ENCODE measurements around the gene KDM4F. TPM values are rescaled to one million over a fixed set of nuclear protein-coding genes. Genes with fewer than 3 reads are reported as not detected.

Gene KDM4F
- total RNA-seq, 4 donors from 2014 or later, result not detected

GRCh38 chr11:95074792-95075563, 25.8 kb downstream of the KDM4F start:
- no peak overlapping the region for H3K27ac ChIP-seq

DNA sequence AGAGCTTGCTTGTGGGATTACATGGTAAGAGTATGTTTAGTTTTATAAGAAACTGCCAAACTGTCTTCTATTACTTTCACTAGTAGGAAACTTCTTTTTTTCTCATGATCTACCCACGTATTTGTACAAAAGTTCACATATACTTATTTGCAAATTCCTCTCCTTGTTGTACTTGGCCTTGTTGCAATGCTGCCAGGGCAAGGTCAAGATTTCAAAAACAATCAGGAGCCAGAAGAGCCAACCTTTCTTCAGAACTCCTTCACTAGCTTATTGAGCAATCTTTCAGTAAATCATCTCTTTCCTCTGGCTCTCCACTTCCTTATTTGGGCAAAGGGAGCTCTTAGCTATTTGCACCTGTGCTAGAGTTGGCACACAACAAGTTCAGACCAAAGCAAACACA, 27.2 kb downstream of the KDM4F start:
- TF ChIP-seq POLR2A (IDR thresholded peaks at IDR 0.05), result no peak
- TF ChIP-seq, protein P1, sequence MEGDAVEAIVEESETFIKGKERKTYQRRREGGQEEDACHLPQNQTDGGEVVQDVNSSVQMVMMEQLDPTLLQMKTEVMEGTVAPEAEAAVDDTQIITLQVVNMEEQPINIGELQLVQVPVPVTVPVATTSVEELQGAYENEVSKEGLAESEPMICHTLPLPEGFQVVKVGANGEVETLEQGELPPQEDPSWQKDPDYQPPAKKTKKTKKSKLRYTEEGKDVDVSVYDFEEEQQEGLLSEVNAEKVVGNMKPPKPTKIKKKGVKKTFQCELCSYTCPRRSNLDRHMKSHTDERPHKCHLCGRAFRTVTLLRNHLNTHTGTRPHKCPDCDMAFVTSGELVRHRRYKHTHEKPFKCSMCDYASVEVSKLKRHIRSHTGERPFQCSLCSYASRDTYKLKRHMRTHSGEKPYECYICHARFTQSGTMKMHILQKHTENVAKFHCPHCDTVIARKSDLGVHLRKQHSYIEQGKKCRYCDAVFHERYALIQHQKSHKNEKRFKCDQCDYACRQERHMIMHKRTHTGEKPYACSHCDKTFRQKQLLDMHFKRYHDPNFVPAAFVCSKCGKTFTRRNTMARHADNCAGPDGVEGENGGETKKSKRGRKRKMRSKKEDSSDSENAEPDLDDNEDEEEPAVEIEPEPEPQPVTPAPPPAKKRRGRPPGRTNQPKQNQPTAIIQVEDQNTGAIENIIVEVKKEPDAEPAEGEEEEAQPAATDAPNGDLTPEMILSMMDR (IDR thresholded peaks at IDR 0.05), result no peak
- H3K9me3 ChIP-seq, result no peaks in the 10 kb centered on the region
- peaks cover 0 to 7% (median 3%) of the 10 kb centered on the region in 4 donors for H3K4me1 ChIP-seq
- no peak overlapping the region for H3K27ac ChIP-seq
- H3K27me3 ChIP-seq, result no peaks in the 10 kb centered on the region
- DNase-seq, result no peak
- no peak overlapping the region for H3K4me3 ChIP-seq
- no peaks in the 10 kb centered on the region for H3K36me3 ChIP-seq

More at GRCh38 chr11:95074792-95075563, 25.8 kb downstream of the KDM4F start:
- DNase-seq, result peak in 2 of 3 donors; percentile 75 to 79
- H3K4me3 ChIP-seq, result no peak overlapping the region
- no peak for TF ChIP-seq POLR2A (IDR thresholded peaks at IDR 0.05)
- no peaks in the 10 kb centered on the region for H3K27me3 ChIP-seq
- H3K36me3 ChIP-seq, result no peaks in the 10 kb centered on the region
- H3K4me1 ChIP-seq, result peaks cover 0 to 8% (median 3%) of the 10 kb centered on the region in 4 donors
- no peaks in the 10 kb centered on the region for H3K9me3 ChIP-seq

DNA sequence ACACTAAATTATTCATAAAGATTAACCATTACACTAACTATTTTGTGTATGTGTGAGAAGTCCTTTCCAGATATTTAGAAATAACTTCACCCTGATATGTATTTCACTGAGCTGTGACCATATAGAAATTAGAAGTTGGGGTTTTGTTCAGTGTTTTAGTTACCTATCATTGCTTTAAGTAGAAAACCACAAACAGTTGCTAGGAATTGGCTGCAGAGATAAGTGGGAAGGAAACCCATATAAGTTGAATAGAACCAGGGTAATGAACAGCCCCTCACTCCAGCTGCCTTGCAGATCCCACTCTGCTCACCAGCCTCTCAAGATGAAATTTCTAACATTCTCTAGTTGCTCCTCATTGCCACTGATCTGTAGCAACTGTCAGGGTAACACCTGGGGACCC, 27.8 kb downstream of the KDM4F start:
- no peaks in the 10 kb centered on the region for H3K9me3 ChIP-seq
- no peak overlapping the region for H3K27ac ChIP-seq
- no peak overlapping the region for H3K4me3 ChIP-seq
- peaks cover 0 to 7% (median 3%) of the 10 kb centered on the region in 4 donors for H3K4me1 ChIP-seq
- no peak for DNase-seq
- no peaks in the 10 kb centered on the region for H3K36me3 ChIP-seq
- TF ChIP-seq, protein P1 (IDR thresholded peaks at IDR 0.05), result no peak
- no peak for TF ChIP-seq POLR2A (IDR thresholded peaks at IDR 0.05)
- no peaks in the 10 kb centered on the region for H3K27me3 ChIP-seq

GRCh38 chr11:95078526-95078925, 29.3 kb downstream of the KDM4F start:
- Histone ChIP-seq H3K27ac (no peak overlapping the region), H3K4me1 (peaks cover 0 to 7% (median 3%) of the 10 kb centered on the region in 4 donors)
- no peak for TF ChIP-seq POLR2A (IDR thresholded peaks at IDR 0.05)
- TF ChIP-seq, protein P1 (IDR thresholded peaks at IDR 0.05), result no peak

DNA sequence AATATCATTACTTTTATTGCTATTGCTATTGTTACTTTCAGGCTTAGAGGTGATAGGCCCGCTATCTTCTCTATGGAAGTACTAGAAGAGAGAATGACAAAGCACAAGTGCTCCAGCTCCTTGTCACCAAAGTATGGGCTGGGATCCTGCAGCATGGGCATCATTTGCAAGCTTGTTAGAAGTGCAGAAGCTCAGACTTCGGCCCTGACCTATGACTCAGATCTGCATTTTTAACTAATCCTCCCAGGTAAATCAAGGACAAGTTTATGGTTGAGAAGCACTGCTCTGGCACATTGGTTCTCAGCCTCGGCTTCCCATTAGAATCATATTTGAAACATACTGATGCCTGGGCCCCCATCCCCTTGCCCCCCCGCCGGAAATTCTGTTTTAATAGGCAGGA, 31.8 kb downstream of the KDM4F start:
- Histone ChIP-seq H3K27ac (no peak overlapping the region), H3K9me3 (no peaks in the 10 kb centered on the region), H3K4me3 (no peak overlapping the region), H3K4me1 (no peaks in the 10 kb centered on the region), H3K27me3 (no peaks in the 10 kb centered on the region), H3K36me3 (no peaks in the 10 kb centered on the region)
- TF ChIP-seq, protein P1 (IDR thresholded peaks at IDR 0.05), result no peak
- no peak for TF ChIP-seq POLR2A (IDR thresholded peaks at IDR 0.05)
- no peak for DNase-seq

More at GRCh38 chr11:95078526-95078925, 29.3 kb downstream of the KDM4F start:
- no peak overlapping the region for H3K4me3 ChIP-seq
- no peaks in the 10 kb centered on the region for H3K9me3 ChIP-seq
- DNase-seq, result no peak
- H3K27me3 ChIP-seq, result no peaks in the 10 kb centered on the region
- H3K36me3 ChIP-seq, result no peaks in the 10 kb centered on the region

DNA sequence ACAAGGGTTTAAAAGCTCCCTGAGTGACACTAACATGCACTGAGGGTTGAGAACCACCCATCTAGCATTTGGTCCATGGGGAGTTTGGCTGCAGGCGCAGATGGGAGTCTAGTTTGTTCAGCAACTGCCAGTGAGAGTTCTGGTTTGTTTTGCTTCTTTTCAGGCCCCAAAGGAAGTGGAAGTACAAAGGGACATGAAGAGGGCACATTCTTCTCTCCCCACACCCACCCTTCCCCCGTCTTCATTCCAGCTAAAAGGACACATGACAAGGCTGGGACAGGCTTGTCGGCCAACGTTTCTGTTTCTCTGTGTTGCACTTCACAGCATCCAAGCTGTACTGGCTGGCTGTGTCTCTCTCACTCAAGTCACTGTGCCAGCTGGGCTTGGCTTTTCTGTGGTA, 32.2 kb downstream of the KDM4F start:
- no peaks in the 10 kb centered on the region for H3K27me3 ChIP-seq
- DNase-seq, result no peak
- H3K36me3 ChIP-seq, result no peaks in the 10 kb centered on the region
- H3K4me1 ChIP-seq, result no peaks in the 10 kb centered on the region
- H3K4me3 ChIP-seq, result no peak overlapping the region
- no peak overlapping the region for H3K27ac ChIP-seq
- no peaks in the 10 kb centered on the region for H3K9me3 ChIP-seq
- TF ChIP-seq POLR2A (IDR thresholded peaks at IDR 0.05), result no peak
- TF ChIP-seq, protein P1 (IDR thresholded peaks at IDR 0.05), result no peak
